HepG2 (cell line): ENCODE data around the gene IFT122. TPM values are rescaled to one million over a fixed set of nuclear protein-coding genes. Genes with fewer than 3 reads are reported as not detected.

Experiments
- ATAC-seq: fragments of 200-7000 bp; cut with Tn5 transposase; 3 replicates; pipeline ENCODE4 v1.9.1; 2020; ENCODE audit warnings: mild to moderate bottlenecking, moderate library complexity
- BruUV-seq: library from RNA; stranded (reverse); fragments of 400-500 nt; replicated peaks from 2 replicates; lab custom pipeline; 2021; lab: Mats Ljungman, UMichigan
- CTCF ChIA-PET: fragments of 300-600 bp; formaldehyde crosslinking; extraction: SDS; loops from one replicate; lab custom pipeline; 2021; ENCODE audit warnings: low total read pairs, inconsistent platforms, low intra/inter-chr PET ratio; lab: Yijun Ruan, JAX
- POLR2A ChIA-PET: fragments of 350-600 bp; sonication (Branson Sonifier 250); formaldehyde crosslinking; loops from one replicate; lab custom pipeline; 2020; ENCODE audit warnings: antibody characterized with exemption, inconsistent platforms; lab: Yijun Ruan, JAX
- DNase-seq: peaks from one replicate; pipeline ENCODE4 v3.0.0-alpha.2; 2015; ENCODE audit warnings: low spot score
- FAIRE-seq: peaks from 3 replicates; lab custom pipeline; 2011; peaks lifted over from hg19 to GRCh38; lab: Jason Lieb, UNC
- H2AFZ ChIP-seq: one replicate; pipeline ENCODE4 v1.6.1; 2011; ENCODE audit warnings: low read length, inconsistent platforms
- H3K27ac ChIP-seq: fragments of 300-600 bp; 3 replicates; pipeline ENCODE4 v1.8.0; 2011; ENCODE audit warnings: mixed run types, mild to moderate bottlenecking, mixed read lengths, low read length, inconsistent platforms; ENCODE audit not compliant: insufficient read depth; ENCODE audit errors: extremely low read length
- H3K27me3 ChIP-seq, 2 experiments: fragments of 200-600 bp in 1 of 2; 2 replicates in 1 of 2; 3 replicates in 1 of 2; pipeline versions ENCODE4 v1.6.0 to v1.8.0; 2011; ENCODE audit warnings: low read length in 2 of 2, mild to moderate bottlenecking in 2 of 2, moderate library complexity in 2 of 2, inconsistent platforms in 1 of 2; ENCODE audit not compliant: insufficient read depth in 2 of 2, control insufficient read depth in 1 of 2
- H3K36me3 ChIP-seq, 2 experiments: fragments of 200-600 bp in 1 of 2; replicated peaks in 1 of 2; 2 replicates in 1 of 2; 3 replicates in 1 of 2; pipeline versions ENCODE4 v1.5.1 to v1.8.0; 2011; ENCODE audit warnings: low read length in 2 of 2, inconsistent platforms in 1 of 2; ENCODE audit not compliant: insufficient read depth in 2 of 2, control insufficient read depth in 1 of 2
- H3K4me1 ChIP-seq: 2 replicates; pipeline ENCODE4 v1.5.1; 2012; ENCODE audit warnings: low read length, inconsistent platforms; ENCODE audit not compliant: insufficient read depth
- H3K4me2 ChIP-seq: 2 replicates; pipeline ENCODE4 v1.6.0; 2011; ENCODE audit warnings: low read depth, low read length, inconsistent platforms
- H3K4me3 ChIP-seq, 3 experiments: fragments of 200-600 bp in 1 of 3; sonication (generic), shearing (Covaris generic) in 1 of 3; replicated peaks in 1 of 3; 2 replicates each; pipeline ENCODE4 v1.5.1; 2011 to 2016; ENCODE audit warnings: low read length in 3 of 3, inconsistent platforms in 2 of 3, low read depth in 2 of 3, mild to moderate bottlenecking in 2 of 3, control low read depth in 1 of 3, mixed read lengths in 1 of 3; ENCODE audit not compliant: insufficient read depth in 1 of 3
- H3K79me2 ChIP-seq: one replicate; pipeline ENCODE4 v1.6.1; 2011; ENCODE audit warnings: low read length, inconsistent platforms; ENCODE audit not compliant: insufficient read depth
- H3K9ac ChIP-seq: 2 replicates; pipeline ENCODE4 v1.6.0; 2011; ENCODE audit warnings: mild to moderate bottlenecking, low read depth, low read length, inconsistent platforms; ENCODE audit not compliant: insufficient read depth
- H3K9me3 ChIP-seq: 2 replicates; pipeline ENCODE4 v1.5.1; 2012; ENCODE audit warnings: mild to moderate bottlenecking, low read length
- H4K20me1 ChIP-seq: 2 replicates; pipeline ENCODE4 v1.6.0; 2011; ENCODE audit warnings: inconsistent platforms, mild to moderate bottlenecking, low read length, moderate library complexity; ENCODE audit not compliant: insufficient read depth
- ARID4A ChIP-seq: sonication (generic); formaldehyde crosslinking; IDR thresholded peaks from 2 replicates; pipeline ENCODE4 v1.5.0; 2020; ENCODE audit warnings: mild to moderate bottlenecking, missing genetic modification reagents, borderline replicate concordance
- FUBP1 ChIP-seq: sonication (generic); formaldehyde crosslinking; IDR thresholded peaks from 2 replicates; pipeline ENCODE4 v1.5.1; 2020; ENCODE audit warnings: missing genetic modification reagents, mild to moderate bottlenecking, borderline replicate concordance
- ISL2 ChIP-seq: sonication (generic); formaldehyde crosslinking; IDR thresholded peaks from 2 replicates; pipeline ENCODE4 v1.5.0; 2020; ENCODE audit warnings: missing genetic modification reagents
- MLXIP ChIP-seq: sonication (generic); formaldehyde crosslinking; IDR thresholded peaks from 2 replicates; pipeline ENCODE4 v1.9.0; 2021; ENCODE audit warnings: missing genetic modification reagents, borderline replicate concordance
- NFIC ChIP-seq: IDR thresholded peaks from 2 replicates; pipeline ENCODE4 v1.6.1; 2012; ENCODE audit warnings: mild to moderate bottlenecking, low read length, inconsistent platforms
- NR2F6 ChIP-seq, 2 experiments: IDR thresholded peaks; 2 replicates each; pipeline ENCODE4 v1.6.1; 2016; ENCODE audit warnings: antibody characterized with exemption in 1 of 2, mild to moderate bottlenecking in 1 of 2
- PHB2 ChIP-seq: fragments of 450-650 bp; IDR thresholded peaks from 2 replicates; pipeline ENCODE4 v1.6.1; 2018; ENCODE audit not compliant: partially characterized antibody
- SCMH1 ChIP-seq: sonication (generic); formaldehyde crosslinking; IDR thresholded peaks from 2 replicates; pipeline ENCODE4 v1.9.0; 2021; ENCODE audit warnings: missing genetic modification reagents, mild to moderate bottlenecking, borderline replicate concordance
- SYNCRIP ChIP-seq: fragments of 200-400 bp; formaldehyde crosslinking; IDR thresholded peaks from 2 replicates; pipeline ENCODE4 v1.6.1; 2018; ENCODE audit warnings: mild to moderate bottlenecking, low read depth, low read length; ENCODE audit not compliant: insufficient read depth
- ZBTB44 ChIP-seq: sonication (generic); formaldehyde crosslinking; IDR thresholded peaks from 2 replicates; pipeline ENCODE4 v1.4.0; 2020; ENCODE audit warnings: missing genetic modification reagents
- ZNF230 ChIP-seq: sonication (generic); formaldehyde crosslinking; IDR thresholded peaks from 2 replicates; pipeline ENCODE4 v1.4.0; 2020; ENCODE audit warnings: mild to moderate bottlenecking, missing genetic modification reagents
- ZNF383 ChIP-seq: sonication (generic); formaldehyde crosslinking; IDR thresholded peaks from 2 replicates; pipeline ENCODE4 v1.4.0; 2020; ENCODE audit warnings: missing genetic modification reagents, mild to moderate bottlenecking, borderline replicate concordance
- WGBS: methylation state at CpG from one replicate; pipeline ENCODE4 v1.1.6; 2017; ENCODE audit warnings: low lambda C conversion rate; 5-methylcytosine and 5-hydroxymethylcytosine counted together
- in situ Hi-C: cut with HindIII; loops from 2 replicates; pipeline ENCODE4 v1.10.0; 2017; ENCODE audit warnings: low pct_unique_long_range_greater_than_20kb; ENCODE audit not compliant: extremely low pct_ligation_motif_present
- intact Hi-C: fragments of 100-400 bp; cut with micrococcal nuclease; formaldehyde crosslinking; loops from one replicate; pipeline ENCODE4 v1.10.0; 2022; ENCODE audit not compliant: unreplicated experiment
- polyA plus RNA-seq, 8 experiments: library from polyadenylated mRNA; depleted of rRNA in 3 of 8; stranded (reverse) in 7 of 8; unstranded in 1 of 8; fragments of >200 nt; fragmentation: Illumina TruSeq in 4 of 8; extraction: Trizol in 4 of 8; gene quantifications; 2 replicates each; pipeline versions ENCODE4 v1.2.1 to v1.2.3, GENCODE V29; 2011 to 2016; ENCODE audit warnings: low read depth in 4 of 8, missing spikeins in 1 of 8, mixed read lengths in 1 of 8; ENCODE audit not compliant: insufficient read depth in 1 of 8
- total RNA-seq, 5 experiments: library from RNA; depleted of rRNA; stranded (reverse); fragments of >200 nt; fragmentation: Illumina TruSeq; extraction: Trizol; gene quantifications; 2 replicates each; pipeline ENCODE4 v1.2.3, GENCODE V29; 2016; ENCODE audit warnings: low read depth in 1 of 5

IFT122 gene
- total and polyA plus RNA-seq, 2 of the 13 experiments (the other 11 are each of a cell fraction or from before 2014, with no cell fraction given), result 10.1 to 10.3 TPM

GRCh38 chr3:129474984-129475804 lies 35.2 kb downstream of the IFT122 start:
- H3K4me3 ChIP-seq, result no peak overlapping the region
- no peak overlapping the region for H3K27ac ChIP-seq
- DNase-seq (no peak), ATAC-seq (no peak), FAIRE-seq (no peak)
- no peaks in the 10 kb centered on the region for H4K20me1 ChIP-seq
- H3K4me2 ChIP-seq, result no peak overlapping the region
- ChIA-PET POLR2A (no interaction called here), CTCF (no interaction called here)
- BruUV-seq, result no TSS peak
- no peak overlapping the region for H2AFZ ChIP-seq
- no peaks in the 10 kb centered on the region for H3K79me2 ChIP-seq
- whole genome bisulfite sequencing, result 95% methylated on average over 10 of the region's 10 CpGs
- peaks cover 14% of the 10 kb centered on the region for H3K4me1 ChIP-seq
- H3K9ac ChIP-seq, result no peak overlapping the region
- peaks cover 16 to 29% of the 10 kb centered on the region in 2 experiments for H3K36me3 ChIP-seq
- H3K9me3 ChIP-seq, result no peaks in the 10 kb centered on the region
- no peaks in the 10 kb centered on the region for H3K27me3 ChIP-seq
- in situ Hi-C loops, result no loop called here
- intact Hi-C loops, result no loop called here
- no peak for TF ChIP-seq FUBP1 (CRISPR knock-in tag)
- no peak for TF ChIP-seq ISL2
- no peak for TF ChIP-seq SYNCRIP
- TF ChIP-seq ZBTB44 (CRISPR knock-in tag), result no peak
- TF ChIP-seq NR2F6 (IDR thresholded peaks at IDR 0.05), result no peak
- TF ChIP-seq NR2F6 (CRISPR knock-in tag; IDR thresholded peaks at IDR 0.05), result no peak
- no peak for TF ChIP-seq ZNF383
- no peak for TF ChIP-seq MLXIP
- TF ChIP-seq PHB2, result no peak
- no peak for TF ChIP-seq SCMH1 (CRISPR knock-in tag)
- no peak for TF ChIP-seq ARID4A (CRISPR knock-in tag)
- no peak for TF ChIP-seq ZNF230 (CRISPR knock-in tag)
- no peak for TF ChIP-seq NFIC
